ENCODE results near the gene LRRN4.

The LRRN4 gene

DNA sequence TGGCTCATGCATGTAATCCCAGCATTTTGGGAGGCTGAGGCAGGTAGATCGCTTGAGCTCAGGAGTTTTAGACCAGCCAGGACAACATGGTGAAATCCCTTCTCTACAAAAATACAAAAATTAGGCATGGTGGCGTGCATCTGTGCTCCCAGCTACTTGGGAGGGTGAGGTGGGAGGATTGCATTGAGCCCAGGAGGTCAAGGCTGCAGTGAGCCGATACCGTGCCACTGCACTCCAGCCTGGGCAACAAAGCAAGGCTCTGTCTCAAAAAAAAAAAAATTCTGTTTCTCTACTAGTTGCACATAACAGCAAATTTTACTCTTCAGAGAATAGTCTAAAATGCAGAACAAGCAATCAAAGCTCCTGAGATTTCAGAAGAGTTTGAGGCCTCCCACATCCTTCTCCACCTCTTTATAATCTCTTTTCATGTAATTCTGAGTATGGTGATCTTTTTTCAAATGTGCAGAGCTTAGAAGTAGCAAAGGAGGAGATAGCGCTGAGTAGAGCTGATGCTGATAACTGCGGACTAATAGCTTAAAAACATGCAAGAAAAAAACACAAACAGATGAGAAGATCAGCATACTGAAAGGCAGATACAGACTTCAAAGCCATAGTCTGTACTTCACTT, 23.3 kb downstream of the LRRN4 start:
- DNase-seq (ENCODE audit: low read depth in 2 of 2), result no peak

DNA sequence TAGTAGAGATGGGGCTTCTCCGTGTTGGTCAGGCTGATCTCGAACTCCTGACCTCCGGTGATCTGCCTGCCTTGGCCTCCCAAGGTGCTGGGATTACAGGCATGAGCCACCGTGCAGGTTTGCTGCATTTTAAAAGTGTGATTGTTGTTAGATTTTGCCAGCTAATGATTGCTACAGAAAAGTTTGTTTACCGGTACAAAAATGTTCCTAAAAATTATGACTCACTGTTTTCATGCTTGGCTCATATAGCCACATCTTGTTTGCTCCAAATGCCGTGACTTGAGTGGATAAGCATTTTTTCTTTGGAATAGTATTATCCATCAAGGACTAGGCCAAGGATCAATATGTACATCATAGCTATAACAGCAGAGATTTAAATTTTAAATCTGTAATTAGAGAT, 24.3 kb downstream of the LRRN4 start:
- DNase-seq (ENCODE audit: low read depth in 2 of 2), result no peak

DNA sequence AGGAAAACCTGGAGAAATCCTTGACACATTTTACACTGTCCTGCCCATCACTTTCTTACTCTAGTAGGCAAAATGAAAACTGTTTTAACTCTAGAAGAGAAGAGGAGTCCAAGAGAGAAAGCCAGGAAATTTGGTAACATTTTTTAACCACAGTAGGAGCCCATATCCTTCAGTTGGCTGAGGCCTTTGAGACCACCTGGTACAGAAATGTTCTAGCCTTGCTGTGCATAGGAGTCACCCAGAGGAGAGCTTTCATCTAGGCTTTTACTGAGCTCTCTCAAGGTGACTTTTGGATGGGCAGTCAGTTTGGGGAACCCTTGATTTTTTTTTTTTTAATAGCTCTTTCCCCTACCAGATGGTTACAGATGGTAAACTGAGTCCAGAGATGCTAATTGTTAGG, 25.0 kb downstream of the LRRN4 start:
- DNase-seq (ENCODE audit: low read depth in 2 of 2), result no peak

DNA sequence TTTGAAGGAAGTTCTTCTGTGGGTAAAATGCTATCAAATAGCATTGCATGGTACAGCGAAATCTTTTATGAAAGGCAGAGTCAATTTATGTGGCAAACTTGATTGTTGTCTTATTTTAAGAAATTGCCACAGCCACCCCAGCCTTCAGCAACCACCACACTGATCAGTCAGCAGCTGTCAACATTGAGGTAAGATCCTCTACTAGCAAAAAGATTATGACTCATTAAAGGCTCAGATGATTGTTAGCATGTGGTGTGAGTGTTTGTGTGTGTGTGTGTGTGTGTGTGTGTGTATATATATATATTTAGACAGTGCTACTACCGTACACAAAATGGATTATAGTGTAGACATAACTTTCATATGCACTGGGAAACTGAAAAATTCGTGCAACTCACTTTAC, 27.8 kb downstream of the LRRN4 start:
- DNase-seq (ENCODE audit: low read depth in 2 of 2), result peak in 1 of 2 experiments; percentile 11

DNA sequence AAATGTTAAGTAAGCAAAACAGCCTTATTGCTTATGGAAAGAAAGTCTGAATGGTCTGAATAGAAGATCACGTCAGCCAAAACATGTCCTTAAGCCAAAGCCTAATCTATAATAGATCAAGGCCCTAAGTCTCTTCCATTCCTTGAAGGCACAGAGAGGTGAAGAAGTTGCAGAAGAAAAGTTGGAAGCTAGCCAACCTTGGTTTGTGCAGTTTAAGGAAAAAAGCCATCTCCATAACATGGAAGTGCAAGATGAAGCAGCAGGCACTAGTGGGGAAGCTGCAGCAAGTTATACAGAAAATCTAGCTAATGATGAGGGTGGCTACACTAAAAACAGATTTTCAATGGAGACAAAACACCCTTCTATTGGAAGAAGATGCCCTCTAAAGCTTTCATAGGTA, 29.1 kb downstream of the LRRN4 start:
- no peak for DNase-seq (ENCODE audit: low read depth in 2 of 2)

DNA sequence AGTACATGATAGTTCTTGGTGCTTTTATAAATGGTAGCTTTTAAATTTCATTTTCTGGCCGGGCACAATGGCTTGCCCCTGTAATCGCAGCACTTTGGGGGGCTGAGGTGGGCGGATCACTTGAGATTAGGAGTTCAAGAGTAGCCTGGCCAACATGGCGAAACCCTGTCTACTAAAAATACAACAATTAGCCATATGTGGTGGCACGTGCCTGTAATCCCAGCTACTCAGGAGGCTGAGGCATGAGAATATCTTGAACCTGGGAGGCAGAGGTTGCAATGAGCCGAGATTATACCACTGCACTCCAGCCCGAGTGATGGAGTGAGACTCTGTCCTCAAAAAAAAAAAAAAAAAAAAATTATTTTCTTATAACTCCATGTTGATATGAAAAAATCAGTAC, 36.0 kb downstream of the LRRN4 start:
- no peak for DNase-seq (ENCODE audit: low read depth in 2 of 2)

DNA sequence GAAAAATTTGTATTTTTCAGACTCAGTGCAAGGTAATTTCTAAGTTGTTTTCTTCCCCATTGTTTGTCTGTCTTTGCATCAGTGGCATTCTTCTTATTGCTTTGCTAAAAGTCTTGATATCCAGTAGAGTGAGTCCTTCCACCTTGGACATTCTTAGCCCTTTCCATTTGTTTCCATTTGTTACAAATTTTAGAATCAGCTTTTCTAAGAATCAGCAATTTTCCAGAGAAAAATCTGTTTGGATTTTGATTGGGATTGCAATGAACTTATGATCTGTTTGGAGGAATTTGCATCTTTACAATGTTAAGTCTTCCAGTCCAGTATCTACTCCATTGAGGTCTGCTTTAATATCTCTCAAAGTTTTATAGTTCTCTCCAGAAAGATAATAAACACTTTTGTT, 36.4 kb downstream of the LRRN4 start:
- no peak for DNase-seq (ENCODE audit: low read depth in 2 of 2)

DNA sequence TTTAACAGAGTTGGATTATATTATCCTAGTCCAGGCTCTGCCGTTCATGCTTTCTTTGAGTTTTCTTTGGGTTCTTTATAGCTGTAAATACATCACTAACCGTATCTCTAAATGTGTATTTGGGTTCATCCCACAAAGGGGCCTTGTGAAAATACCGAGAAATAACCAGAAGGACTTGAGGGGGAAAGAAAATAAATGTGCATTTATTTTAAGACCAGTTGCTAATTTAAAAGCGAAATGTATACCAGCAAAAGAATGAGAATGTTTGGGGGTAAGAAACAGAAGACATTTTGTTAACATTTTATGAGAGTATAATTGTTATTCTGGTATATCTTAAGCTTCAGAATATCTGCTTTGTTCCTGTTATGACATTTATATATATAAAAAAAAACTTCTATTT, 38.9 kb downstream of the LRRN4 start:
- no peak for DNase-seq (ENCODE audit: low read depth in 2 of 2)

DNA sequence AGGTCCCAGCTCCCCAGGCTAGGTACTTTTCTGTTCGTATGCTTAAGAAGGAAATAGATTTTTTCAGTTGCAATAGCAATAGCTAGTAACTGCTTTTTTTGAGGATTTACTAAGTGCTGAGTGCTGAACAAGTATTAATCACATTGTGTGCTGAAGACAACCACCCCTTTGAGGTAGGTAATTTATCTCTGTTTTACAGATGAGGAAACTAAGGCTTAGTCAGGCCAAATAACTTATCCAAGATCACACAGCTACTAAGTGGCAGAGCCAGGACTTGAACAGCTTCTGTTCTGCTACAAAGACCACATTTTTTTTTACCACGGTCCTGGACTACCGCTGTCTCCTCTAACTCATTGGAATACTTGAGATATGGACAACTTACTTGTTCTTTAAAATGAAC, 39.8 kb downstream of the LRRN4 start:
- DNase-seq (ENCODE audit: low read depth in 2 of 2), result no peak

DNA sequence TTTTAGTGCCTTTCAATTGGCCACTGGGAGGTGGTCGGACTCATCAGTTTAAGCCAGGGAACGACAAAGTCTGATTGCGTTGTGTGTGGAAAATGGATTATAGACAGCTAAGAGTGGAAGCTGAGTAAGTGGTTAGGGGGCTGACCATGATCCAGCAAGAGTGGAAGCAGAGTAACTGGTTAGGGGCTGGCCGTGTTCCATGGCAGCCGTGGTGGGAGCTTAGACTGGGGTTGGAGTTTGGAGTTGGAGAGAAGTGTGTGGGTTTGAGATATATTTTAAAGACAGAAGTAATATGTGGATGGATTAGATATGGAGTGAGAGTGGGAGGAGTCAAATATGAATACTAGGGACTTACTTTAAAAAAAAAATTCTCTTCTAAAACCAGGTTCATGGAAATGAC, 41.7 kb downstream of the LRRN4 start:
- no peak for DNase-seq (ENCODE audit: low read depth in 2 of 2)

DNA sequence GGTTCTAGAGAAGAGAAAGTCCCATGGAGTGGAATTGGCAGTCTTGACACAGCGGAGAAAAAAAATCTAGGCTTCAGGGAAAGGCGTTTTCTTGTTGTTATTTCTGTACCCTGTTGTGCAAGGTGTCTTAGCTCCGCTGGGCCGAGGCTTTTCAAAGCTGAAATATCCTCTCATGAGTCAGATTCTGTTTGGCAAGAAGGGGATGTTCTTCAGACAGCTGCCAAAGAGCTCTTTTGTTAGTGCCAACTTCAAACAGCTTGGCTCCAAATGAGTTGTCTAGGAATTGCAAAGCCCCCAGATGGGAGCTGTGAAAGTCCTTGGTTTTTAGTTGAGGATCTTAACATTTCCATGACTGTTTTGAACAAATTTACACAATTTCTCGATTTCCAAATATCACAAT, 45.6 kb downstream of the LRRN4 start:
- DNase-seq (ENCODE audit: low read depth in 2 of 2), result peak; percentile 45 to 48

DNA sequence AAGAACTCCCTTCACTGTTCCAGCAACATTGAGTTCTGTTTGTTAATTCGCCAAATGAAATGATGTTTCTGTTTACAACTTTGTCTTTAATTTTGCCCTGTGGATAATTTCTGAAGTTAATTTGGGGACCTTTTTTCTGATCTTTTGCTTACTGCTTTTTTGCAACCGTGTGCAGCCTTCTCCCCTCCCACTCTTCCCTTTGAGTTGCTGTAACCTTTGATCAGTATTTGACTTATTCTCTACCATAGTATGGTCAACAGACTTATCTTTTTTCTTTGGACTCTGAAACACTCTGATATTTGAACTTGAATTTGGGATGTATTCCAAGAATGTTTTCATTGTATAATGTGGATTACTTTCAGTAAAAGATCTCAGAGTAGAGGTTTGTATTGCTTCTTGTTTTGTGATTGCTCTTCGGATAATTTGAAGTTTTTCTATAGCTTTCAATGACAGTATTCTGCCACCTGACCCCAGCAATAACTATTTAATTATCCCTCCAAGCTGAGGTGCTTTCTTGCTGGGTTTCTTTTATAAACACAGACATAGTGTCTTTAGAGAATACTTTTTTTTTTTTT, 46.2 kb downstream of the LRRN4 start:
- no peak for DNase-seq (ENCODE audit: low read depth in 2 of 2)

DNA sequence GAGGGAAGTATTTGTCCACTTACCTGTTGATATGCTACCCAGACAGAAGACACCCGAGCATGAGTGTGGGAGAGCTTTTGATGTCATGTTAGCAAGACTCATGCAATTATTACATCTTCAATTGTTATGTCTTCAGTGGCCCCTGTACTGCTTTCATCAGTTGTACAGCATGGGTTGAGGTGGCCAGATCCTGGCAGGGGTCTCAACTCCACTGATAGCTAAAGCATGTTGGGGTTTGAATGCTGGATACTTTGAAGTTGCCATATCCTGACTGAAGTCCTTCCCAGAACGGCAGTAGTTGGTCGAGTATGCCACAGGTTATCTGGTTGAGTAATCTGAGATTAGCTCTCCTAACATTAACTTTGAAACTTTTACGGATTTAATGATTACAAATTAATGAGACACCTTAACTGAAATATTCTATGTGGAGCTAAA, 46.7 kb downstream of the LRRN4 start:
- DNase-seq (ENCODE audit: low read depth in 2 of 2), result no peak

DNA sequence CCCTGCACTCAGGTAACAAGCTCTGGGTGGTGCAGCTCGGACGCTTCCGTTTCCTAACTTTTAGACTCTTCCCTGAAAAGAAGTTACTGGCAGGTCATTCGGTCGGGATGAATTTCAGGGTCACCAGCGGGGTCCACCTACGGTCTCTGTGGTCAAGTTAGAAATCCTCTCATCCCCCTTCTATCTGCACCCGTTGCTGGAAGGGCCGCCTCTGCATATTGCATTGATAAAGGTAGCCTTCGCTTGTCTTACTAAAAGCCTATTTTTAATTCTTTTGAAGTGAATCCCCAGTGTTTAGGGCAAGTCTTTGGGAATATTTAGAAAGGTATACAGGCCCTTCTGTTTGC, 47.3 kb downstream of the LRRN4 start:
- no peak for DNase-seq (ENCODE audit: low read depth in 2 of 2)

DNA sequence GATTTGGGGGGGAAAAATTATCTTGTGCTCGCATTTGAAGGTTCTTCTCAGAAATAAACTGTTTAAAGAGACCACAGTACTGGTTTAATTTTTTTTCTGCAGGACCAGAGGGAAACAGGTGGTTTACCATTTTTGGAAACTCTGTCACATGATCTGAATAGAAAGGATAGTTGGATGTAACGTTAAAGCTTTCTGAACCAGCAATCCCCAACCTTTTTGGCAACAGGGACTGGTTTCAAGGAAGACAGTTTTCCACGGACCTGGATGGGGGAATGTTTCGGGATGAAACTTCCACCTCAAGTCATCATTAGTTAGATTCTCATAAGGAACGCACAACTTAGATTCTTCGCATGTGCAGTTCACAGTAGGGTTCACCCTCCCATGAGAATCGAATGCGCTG, 53.0 kb downstream of the LRRN4 start:
- DNase-seq (ENCODE audit: low read depth in 2 of 2), result no peak

DNA sequence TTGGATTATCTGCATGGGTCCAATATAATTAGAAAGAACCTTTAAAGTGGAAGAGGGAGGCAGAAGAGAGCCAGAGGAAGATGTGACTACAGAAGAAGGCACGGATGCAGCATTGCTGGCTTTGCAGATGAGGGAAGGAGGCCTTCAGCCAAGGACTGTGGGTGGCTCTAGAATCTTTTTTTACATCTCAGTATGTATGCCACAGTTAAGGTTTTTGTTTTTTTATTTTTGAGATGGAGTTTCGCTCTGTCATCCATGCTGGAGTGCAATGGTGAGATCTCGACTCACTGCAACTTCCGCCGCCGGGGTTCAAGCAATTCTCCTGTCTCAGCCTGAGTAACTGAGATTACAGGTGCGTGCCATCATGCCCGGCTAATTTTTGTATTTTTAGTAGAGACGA, 54.1 kb downstream of the LRRN4 start:
- DNase-seq (ENCODE audit: low read depth in 2 of 2), result no peak

DNA sequence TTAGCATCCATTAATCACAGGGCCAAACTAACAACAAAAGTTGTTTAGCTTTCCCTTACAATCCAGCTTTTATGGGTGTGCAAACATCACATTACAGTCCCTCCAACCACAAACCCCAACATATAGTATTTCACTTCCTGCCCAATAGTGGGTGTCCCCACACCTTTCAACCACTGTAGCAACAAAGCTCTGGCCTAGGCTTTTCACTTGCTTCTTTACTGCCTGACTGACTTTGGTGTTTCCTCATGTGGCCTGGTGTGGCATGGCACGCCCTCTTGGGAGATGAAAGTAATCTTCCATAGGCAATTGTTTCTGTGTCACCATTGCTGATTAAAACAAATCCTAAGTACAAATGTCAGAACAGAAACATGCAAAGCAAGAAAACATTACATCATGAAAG, 57.1 kb downstream of the LRRN4 start:
- no peak for DNase-seq (ENCODE audit: low read depth in 2 of 2)

DNA sequence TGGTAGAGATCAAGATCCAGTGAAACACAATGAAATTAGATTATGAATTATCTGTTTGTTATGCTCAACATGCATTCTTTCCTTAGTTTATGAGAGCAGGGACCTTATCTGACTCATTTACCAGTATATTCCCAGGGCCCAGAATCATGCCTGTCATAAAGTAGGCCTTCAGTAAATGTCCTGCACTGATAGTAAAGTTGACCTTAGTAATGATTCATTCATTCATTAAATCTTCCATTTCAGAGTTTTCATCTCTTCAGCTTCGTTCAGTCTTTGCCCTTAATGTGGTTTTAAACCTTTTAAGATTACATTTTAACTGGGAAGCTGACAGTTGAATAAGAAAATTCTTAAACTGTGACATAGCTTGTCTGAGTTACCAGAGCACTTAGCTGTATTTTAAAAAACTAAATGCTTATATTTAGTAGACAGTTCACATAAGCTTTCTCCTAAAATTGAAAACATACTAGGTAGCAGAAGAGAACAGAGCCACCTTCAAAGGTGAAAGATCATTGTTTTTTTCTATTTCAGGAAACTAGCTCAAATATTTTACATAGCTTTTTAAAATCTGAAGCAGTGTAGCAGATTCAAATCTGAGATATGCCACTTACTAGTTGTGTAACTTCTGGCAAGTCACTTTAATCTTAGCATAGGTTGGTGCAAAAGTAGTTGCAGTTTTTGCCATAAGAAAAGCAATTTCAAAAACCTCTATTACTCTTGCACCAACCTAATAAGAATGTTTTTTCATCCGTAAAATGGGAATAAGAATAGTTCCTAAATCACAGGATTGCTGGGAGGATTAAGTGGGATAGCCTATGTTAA, 62.0 kb downstream of the LRRN4 start:
- no peak for DNase-seq (ENCODE audit: low read depth in 2 of 2)

DNA sequence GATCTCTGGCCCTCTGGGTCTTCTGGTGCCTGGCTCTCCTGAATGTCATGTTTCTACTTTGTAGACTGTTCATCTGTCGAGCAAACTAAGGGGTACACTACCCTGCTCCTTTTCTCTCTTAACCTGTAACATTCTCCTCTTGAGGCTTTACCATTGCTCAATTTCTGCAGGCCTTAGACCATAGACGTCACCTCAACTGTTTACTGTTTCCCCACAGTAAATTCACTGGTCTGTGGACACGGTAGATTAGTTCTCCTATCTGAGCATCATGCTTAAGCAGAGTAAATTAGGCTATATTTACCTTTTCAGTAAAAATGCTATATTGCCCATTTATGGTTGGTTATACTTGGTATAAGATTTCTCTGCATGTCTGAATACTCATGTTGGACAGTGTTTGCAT, 62.9 kb downstream of the LRRN4 start:
- no peak for DNase-seq (ENCODE audit: low read depth in 2 of 2)

All from fibroblast of skin of left quadriceps (primary cell).